K562 (cell line): ENCODE results near the gene SKAP1. TPM values are rescaled to one million over a fixed set of nuclear protein-coding genes. Genes with fewer than 3 reads are reported as not detected.

ENCODE experiments used
- ARID1B ChIP-seq: fragments of 450-650 bp; IDR thresholded peaks from 2 replicates; pipeline ENCODE4 v1.6.1; 2016; ENCODE audit warnings: antibody characterized with exemption, mild to moderate bottlenecking, inconsistent platforms
- BRCA1 ChIP-seq, 2 experiments: fragments of 450-650 bp in 1 of 2; sonication (generic) in 1 of 2; formaldehyde crosslinking in 1 of 2; IDR thresholded peaks; 2 replicates each; pipeline versions ENCODE4 v1.5.0 to v1.6.1; 2017 to 2020; ENCODE audit warnings: mild to moderate bottlenecking in 1 of 2, missing genetic modification reagents in 1 of 2
- CCAR2 ChIP-seq: fragments of 200-400 bp; formaldehyde crosslinking; IDR thresholded peaks from 2 replicates; pipeline ENCODE4 v1.6.1; 2017; ENCODE audit warnings: mild to moderate bottlenecking, low read depth, low read length
- EP300 ChIP-seq: IDR thresholded peaks from 2 replicates; pipeline ENCODE4 v1.6.1; 2012; ENCODE audit warnings: low read length, improper control_type of control experiment
- GATAD2A ChIP-seq: fragments of 450-650 bp; IDR thresholded peaks from 2 replicates; pipeline ENCODE4 v1.6.1; 2017
- MAFK ChIP-seq: IDR thresholded peaks from 2 replicates; pipeline ENCODE4 v1.6.1; 2011; ENCODE audit warnings: low read length, improper control_type of control experiment
- MYC ChIP-seq, 2 experiments: fragments of 250-450 bp in 1 of 2; sonication (Bioruptor Pico) in 1 of 2; IDR thresholded peaks; 2 replicates each; pipeline versions ENCODE4 v1.5.1 to v1.6.1; 2012 to 2021; ENCODE audit warnings: low read depth in 2 of 2, borderline replicate concordance in 1 of 2, improper control_type of control experiment in 1 of 2, low read length in 1 of 2, mild to moderate bottlenecking in 1 of 2, moderate library complexity in 1 of 2
- NCOA2 ChIP-seq, 2 experiments: fragments of 450-650 bp; IDR thresholded peaks; 2 replicates each; pipeline ENCODE4 v1.6.1; 2018; ENCODE audit warnings: mild to moderate bottlenecking in 2 of 2, moderate library complexity in 1 of 2; ENCODE audit not compliant: partially characterized antibody in 2 of 2
- RBFOX2 ChIP-seq: fragments of 200-400 bp; formaldehyde crosslinking; IDR thresholded peaks from 2 replicates; pipeline ENCODE4 v1.6.1; 2017; ENCODE audit warnings: low read depth, mild to moderate bottlenecking, low read length, moderate library complexity
- RBM39 ChIP-seq: fragments of 200-400 bp; formaldehyde crosslinking; optimal IDR thresholded peaks from 2 replicates; pipeline ENCODE3; 2018; ENCODE audit warnings: low read depth, low read length
- SMAD3 ChIP-seq: fragments of 450-650 bp; formaldehyde crosslinking; conservative IDR thresholded peaks from 2 replicates; pipeline ENCODE4 v1.4.0; 2020; ENCODE audit warnings: mild to moderate bottlenecking
- TCF3 ChIP-seq: sonication (generic); formaldehyde crosslinking; IDR thresholded peaks from 2 replicates; pipeline ENCODE4 v1.4.0; 2020; ENCODE audit warnings: mild to moderate bottlenecking, missing genetic modification reagents
- THRA ChIP-seq: fragments of 450-650 bp; IDR thresholded peaks from 2 replicates; pipeline ENCODE4 v1.6.1; 2017; ENCODE audit warnings: mild to moderate bottlenecking, moderate library complexity
- TRIM24 ChIP-seq, 2 experiments: fragments of 450-650 bp; IDR thresholded peaks; 2 replicates each; pipeline ENCODE4 v1.6.1; 2016
- ZBTB7A ChIP-seq: IDR thresholded peaks from 2 replicates; pipeline ENCODE4 v1.6.1; 2011; ENCODE audit warnings: low read depth, mild to moderate bottlenecking, low read length, moderate library complexity, borderline replicate concordance; ENCODE audit not compliant: control insufficient read depth
- ZNF24 ChIP-seq: fragments of 450-650 bp; IDR thresholded peaks from 2 replicates; pipeline ENCODE4 v1.6.1; 2016
- ZNF644 ChIP-seq: fragments of 200-800 bp; sonication (Bioruptor generic); IDR thresholded peaks from 2 replicates; pipeline ENCODE4 v1.6.1; 2016; ENCODE audit warnings: low read depth, missing genetic modification characterization, missing compliant biosample characterization
- ZSCAN29 ChIP-seq: fragments of 450-650 bp; IDR thresholded peaks from 2 replicates; pipeline ENCODE4 v1.6.1; 2017
- polyA plus RNA-seq, 8 experiments: library from polyadenylated mRNA; depleted of rRNA in 4 of 8; stranded (reverse) in 5 of 8; unstranded in 3 of 8; fragments of >200 nt; fragmentation: Nextera tagmentation in 2 of 8; fragmentation: Illumina TruSeq in 1 of 8; extraction: Ambion mirVana in 2 of 8; extraction: Trizol in 1 of 8; gene quantifications; 2 replicates each; pipeline versions ENCODE4 v1.2.1 to v1.2.3, GENCODE V29; 2011 to 2014; ENCODE audit warnings: inconsistent platforms in 1 of 8, missing spikeins in 1 of 8
- total RNA-seq, 7 experiments: library from RNA; depleted of rRNA in 6 of 7; stranded (reverse); fragments of >200 nt in 6 of 7; fragmentation: Illumina TruSeq in 2 of 7; extraction: Trizol in 2 of 7; gene quantifications; 2 replicates each; pipeline versions ENCODE4 v1.2.1 to v1.2.3, GENCODE V29; 2011 to 2021; ENCODE audit warnings: low replicate concordance in 1 of 7
- TF ChIP-seq, protein P1 (sequence below): fragments of 200-800 bp; sonication (Bioruptor generic); IDR thresholded peaks from 2 replicates; pipeline ENCODE4 v1.6.1; 2017; ENCODE audit warnings: missing genetic modification characterization, missing compliant biosample characterization
- TF ChIP-seq, protein P2 (sequence below), 3 experiments: IDR thresholded peaks in 2 of 3; conservative IDR thresholded peaks in 1 of 3; 2 replicates each; pipeline ENCODE4 v1.5.1; 2011 to 2012; ENCODE audit warnings: low read length in 3 of 3, mild to moderate bottlenecking in 3 of 3, control low read depth in 2 of 3, improper control_type of control experiment in 1 of 3, inconsistent platforms in 1 of 3, low read depth in 1 of 3, mixed read lengths in 1 of 3, moderate library complexity in 1 of 3; ENCODE audit not compliant: insufficient read depth in 2 of 3
- TF ChIP-seq, protein P3 (sequence below): fragments of 450-650 bp; formaldehyde crosslinking; IDR thresholded peaks from 2 replicates; pipeline ENCODE4 v1.4.0; 2022; ENCODE audit warnings: mild to moderate bottlenecking, moderate library complexity

SKAP1 gene
- total and polyA plus RNA-seq, 9 of the 15 experiments (the other 6 are each of a cell fraction or from before 2014, with no cell fraction given), result 0.06 to 0.80 (median 0.10) TPM; not detected in 4

GRCh38 chr17:48148854-48149786 is 280.9 kb downstream of the SKAP1 start (continued):
- TF ChIP-seq, protein P1, sequence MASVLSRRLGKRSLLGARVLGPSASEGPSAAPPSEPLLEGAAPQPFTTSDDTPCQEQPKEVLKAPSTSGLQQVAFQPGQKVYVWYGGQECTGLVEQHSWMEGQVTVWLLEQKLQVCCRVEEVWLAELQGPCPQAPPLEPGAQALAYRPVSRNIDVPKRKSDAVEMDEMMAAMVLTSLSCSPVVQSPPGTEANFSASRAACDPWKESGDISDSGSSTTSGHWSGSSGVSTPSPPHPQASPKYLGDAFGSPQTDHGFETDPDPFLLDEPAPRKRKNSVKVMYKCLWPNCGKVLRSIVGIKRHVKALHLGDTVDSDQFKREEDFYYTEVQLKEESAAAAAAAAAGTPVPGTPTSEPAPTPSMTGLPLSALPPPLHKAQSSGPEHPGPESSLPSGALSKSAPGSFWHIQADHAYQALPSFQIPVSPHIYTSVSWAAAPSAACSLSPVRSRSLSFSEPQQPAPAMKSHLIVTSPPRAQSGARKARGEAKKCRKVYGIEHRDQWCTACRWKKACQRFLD (CRISPR knock-in tag), result no peak
- TF ChIP-seq GATAD2A (no peak), TCF3 (CRISPR knock-in tag) (no peak), ZBTB7A (0 out of 2 replicates have a peak, but pooled peaks have one; percentile 17), CCAR2 (no peak), RBFOX2 (0 out of 2 replicates have a peak, but pooled peaks have one; percentile 35), SMAD3 (CRISPR knock-in tag) (no peak), BRCA1 (IDR thresholded peaks at IDR 0.05) (no peak), BRCA1 (CRISPR knock-in tag; IDR thresholded peaks at IDR 0.05) (no peak), ZSCAN29 (no peak), RBM39 (no peak), MYC (IDR thresholded peaks at IDR 0.05; ENCODE audit: low read depth, low read length) (peak; percentile 72), MYC (CRISPR knock-in tag; IDR thresholded peaks at IDR 0.05; ENCODE audit: borderline replicate concordance, low read depth) (no peak), ZNF24 (peak; percentile 87), ZNF644 (tag) (no peak), NCOA2 (IDR thresholded peaks at IDR 0.05; ENCODE audit: partially characterized antibody in 2 of 2) (no peak), THRA (peak; percentile 16; the same call in 1 of the 2 replicates), MAFK (no peak), TRIM24 (IDR thresholded peaks at IDR 0.05) (peak; percentile 49 to 55; a peak in 2 of 4 replicates), EP300 (peak; percentile 63), ARID1B (peak; percentile 28; the same call in 1 of the 2 replicates)
- TF ChIP-seq, protein P2, sequence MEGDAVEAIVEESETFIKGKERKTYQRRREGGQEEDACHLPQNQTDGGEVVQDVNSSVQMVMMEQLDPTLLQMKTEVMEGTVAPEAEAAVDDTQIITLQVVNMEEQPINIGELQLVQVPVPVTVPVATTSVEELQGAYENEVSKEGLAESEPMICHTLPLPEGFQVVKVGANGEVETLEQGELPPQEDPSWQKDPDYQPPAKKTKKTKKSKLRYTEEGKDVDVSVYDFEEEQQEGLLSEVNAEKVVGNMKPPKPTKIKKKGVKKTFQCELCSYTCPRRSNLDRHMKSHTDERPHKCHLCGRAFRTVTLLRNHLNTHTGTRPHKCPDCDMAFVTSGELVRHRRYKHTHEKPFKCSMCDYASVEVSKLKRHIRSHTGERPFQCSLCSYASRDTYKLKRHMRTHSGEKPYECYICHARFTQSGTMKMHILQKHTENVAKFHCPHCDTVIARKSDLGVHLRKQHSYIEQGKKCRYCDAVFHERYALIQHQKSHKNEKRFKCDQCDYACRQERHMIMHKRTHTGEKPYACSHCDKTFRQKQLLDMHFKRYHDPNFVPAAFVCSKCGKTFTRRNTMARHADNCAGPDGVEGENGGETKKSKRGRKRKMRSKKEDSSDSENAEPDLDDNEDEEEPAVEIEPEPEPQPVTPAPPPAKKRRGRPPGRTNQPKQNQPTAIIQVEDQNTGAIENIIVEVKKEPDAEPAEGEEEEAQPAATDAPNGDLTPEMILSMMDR (IDR thresholded peaks at IDR 0.05 in 2 of 3, conservative IDR thresholded peaks at IDR 0.05 in 1 of 3; ENCODE audit: insufficient read depth in 2 of 3, low read depth in 1 of 3, low read length in 3 of 3), result peak in 2 of 3 experiments; percentile 14 to 30; a peak in 1 of 6 replicates
- TF ChIP-seq, protein P3, sequence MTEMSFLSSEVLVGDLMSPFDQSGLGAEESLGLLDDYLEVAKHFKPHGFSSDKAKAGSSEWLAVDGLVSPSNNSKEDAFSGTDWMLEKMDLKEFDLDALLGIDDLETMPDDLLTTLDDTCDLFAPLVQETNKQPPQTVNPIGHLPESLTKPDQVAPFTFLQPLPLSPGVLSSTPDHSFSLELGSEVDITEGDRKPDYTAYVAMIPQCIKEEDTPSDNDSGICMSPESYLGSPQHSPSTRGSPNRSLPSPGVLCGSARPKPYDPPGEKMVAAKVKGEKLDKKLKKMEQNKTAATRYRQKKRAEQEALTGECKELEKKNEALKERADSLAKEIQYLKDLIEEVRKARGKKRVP (CRISPR knock-in tag), result peak; percentile 90
